Measurements from ENCODE around the gene PIK3R1.

The PIK3R1 gene

DNA sequence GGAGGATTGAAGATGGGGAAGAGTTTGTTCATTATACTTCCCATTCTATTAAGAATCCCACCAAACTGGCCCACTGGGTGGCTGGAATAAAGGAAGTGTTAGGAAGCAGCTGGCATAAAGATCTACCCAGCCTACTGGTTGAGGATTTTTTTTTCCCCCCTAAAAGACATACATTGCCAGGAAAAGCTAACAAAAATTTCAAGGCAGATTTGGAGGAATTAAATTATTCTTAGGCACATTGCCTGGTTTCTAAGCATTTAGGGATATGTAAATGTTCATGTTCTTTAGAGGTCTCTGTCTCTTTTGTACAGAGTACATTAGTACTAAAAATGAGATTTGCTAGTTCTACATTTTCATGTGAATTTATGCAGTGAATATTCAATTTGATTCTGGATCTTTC lies 8.3 kb downstream of the PIK3R1 start:
- DNase-seq (ENCODE audit: low read depth), result no peak
- TF ChIP-seq, protein P1, sequence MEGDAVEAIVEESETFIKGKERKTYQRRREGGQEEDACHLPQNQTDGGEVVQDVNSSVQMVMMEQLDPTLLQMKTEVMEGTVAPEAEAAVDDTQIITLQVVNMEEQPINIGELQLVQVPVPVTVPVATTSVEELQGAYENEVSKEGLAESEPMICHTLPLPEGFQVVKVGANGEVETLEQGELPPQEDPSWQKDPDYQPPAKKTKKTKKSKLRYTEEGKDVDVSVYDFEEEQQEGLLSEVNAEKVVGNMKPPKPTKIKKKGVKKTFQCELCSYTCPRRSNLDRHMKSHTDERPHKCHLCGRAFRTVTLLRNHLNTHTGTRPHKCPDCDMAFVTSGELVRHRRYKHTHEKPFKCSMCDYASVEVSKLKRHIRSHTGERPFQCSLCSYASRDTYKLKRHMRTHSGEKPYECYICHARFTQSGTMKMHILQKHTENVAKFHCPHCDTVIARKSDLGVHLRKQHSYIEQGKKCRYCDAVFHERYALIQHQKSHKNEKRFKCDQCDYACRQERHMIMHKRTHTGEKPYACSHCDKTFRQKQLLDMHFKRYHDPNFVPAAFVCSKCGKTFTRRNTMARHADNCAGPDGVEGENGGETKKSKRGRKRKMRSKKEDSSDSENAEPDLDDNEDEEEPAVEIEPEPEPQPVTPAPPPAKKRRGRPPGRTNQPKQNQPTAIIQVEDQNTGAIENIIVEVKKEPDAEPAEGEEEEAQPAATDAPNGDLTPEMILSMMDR (IDR thresholded peaks at IDR 0.05; ENCODE audit: control insufficient read depth, insufficient read depth, low read depth, low read length, missing control alignments), result no peak
- no peak overlapping the region for H3K4me3 ChIP-seq (ENCODE audit: control insufficient read depth, low read depth, low read length)

- TF ChIP-seq, protein P1 (IDR thresholded peaks at IDR 0.05; ENCODE audit: control insufficient read depth, insufficient read depth, low read depth, low read length, missing control alignments), result no peak
- no peak for DNase-seq (ENCODE audit: low read depth)
- H3K4me3 ChIP-seq (ENCODE audit: control insufficient read depth, low read depth, low read length), result no peak overlapping the region
Observed at GRCh38 chr5:68224509-68225187, 9.1 kb downstream of the PIK3R1 start.

- TF ChIP-seq, protein P1 (IDR thresholded peaks at IDR 0.05; ENCODE audit: control insufficient read depth, insufficient read depth, low read depth, low read length, missing control alignments), result no peak
- no peak overlapping the region for H3K4me3 ChIP-seq (ENCODE audit: control insufficient read depth, low read depth, low read length)
- peak; percentile 70 for DNase-seq (ENCODE audit: low read depth)
Observed at GRCh38 chr5:68225188-68225910, 9.8 kb downstream of the PIK3R1 start.

GRCh38 chr5:68225911-68226545 lies 10.5 kb downstream of the PIK3R1 start:
- no peak overlapping the region for H3K4me3 ChIP-seq (ENCODE audit: control insufficient read depth, low read depth, low read length)
- no peak for DNase-seq (ENCODE audit: low read depth)
- TF ChIP-seq, protein P1 (IDR thresholded peaks at IDR 0.05; ENCODE audit: control insufficient read depth, insufficient read depth, low read depth, low read length, missing control alignments), result no peak

GRCh38 chr5:68226546-68227073 lies 11.1 kb downstream of the PIK3R1 start:
- TF ChIP-seq, protein P1 (IDR thresholded peaks at IDR 0.05; ENCODE audit: control insufficient read depth, insufficient read depth, low read depth, low read length, missing control alignments), result no peak
- H3K4me3 ChIP-seq (ENCODE audit: control insufficient read depth, low read depth, low read length), result no peak overlapping the region
- no peak for DNase-seq (ENCODE audit: low read depth)

DNA sequence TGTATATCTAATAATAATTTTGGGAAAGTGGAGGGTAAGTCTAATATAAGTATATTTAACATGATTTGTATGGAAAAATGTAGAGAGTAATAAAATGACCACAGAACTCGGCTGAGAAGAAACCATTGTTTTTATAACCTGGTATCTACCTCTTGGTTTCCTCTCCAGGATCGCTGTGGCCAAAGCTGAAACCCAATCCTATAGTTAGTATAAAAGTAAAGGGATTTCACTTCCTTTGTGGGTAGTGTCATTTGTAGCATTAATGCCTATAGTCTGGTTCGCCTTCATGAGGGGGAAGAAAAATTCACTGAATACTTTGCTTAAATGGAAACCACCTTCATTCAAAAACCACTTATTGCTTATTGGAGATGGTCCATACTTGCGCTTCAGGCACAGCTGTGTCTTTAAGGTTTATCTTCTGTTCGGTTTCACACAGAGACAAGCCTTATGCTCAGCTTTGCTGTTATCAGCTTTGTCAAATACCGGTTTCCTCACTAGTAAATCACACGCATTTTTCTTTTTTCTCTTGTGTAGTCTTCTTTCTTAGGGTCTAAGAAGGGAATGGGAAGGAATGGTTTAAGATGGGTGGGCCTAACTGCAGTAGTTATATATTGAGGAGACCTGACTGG lies 12.1 kb downstream of the PIK3R1 start:
- no peak for DNase-seq (ENCODE audit: low read depth)
- H3K4me3 ChIP-seq (ENCODE audit: control insufficient read depth, low read depth, low read length), result no peak overlapping the region
- TF ChIP-seq, protein P1 (IDR thresholded peaks at IDR 0.05; ENCODE audit: control insufficient read depth, insufficient read depth, low read depth, low read length, missing control alignments), result no peak
